MM.1S (cell line): Measurements from ENCODE around the gene MMP23B.
"Not testable (repeated sequence)": the region's sequence is repeated elsewhere in the genome, so short reads cannot be mapped to it uniquely, and the experiment has no call there.

ENCODE experiments used
- DNase-seq: peaks from one replicate; pipeline ENCODE4 v3.0.0-alpha.2; 2015
- H2AFZ ChIP-seq: fragments of 300-600 bp; sonication (generic); 2 replicates; pipeline ENCODE4 v1.6.0; 2016; ENCODE audit warnings: antibody characterized with exemption, low read length
- H3F3A ChIP-seq: fragments of 300-600 bp; sonication (generic); 2 replicates; pipeline ENCODE4 v1.6.1; 2016; ENCODE audit warnings: mild to moderate bottlenecking, antibody characterized with exemption, low read length, moderate library complexity, mixed read lengths; ENCODE audit not compliant: insufficient read depth
- H3K27ac ChIP-seq: fragments of 300-600 bp; sonication (generic); 2 replicates; pipeline ENCODE4 v1.5.1; 2016; ENCODE audit warnings: mild to moderate bottlenecking, low read length
- H3K27me3 ChIP-seq: fragments of 300-600 bp; sonication (generic); replicated peaks from 2 replicates; pipeline ENCODE4 v1.6.0; 2016; ENCODE audit warnings: low read length; ENCODE audit not compliant: insufficient read depth
- H3K36me3 ChIP-seq: fragments of 300-600 bp; sonication (generic); replicated peaks from 2 replicates; pipeline ENCODE4 v1.6.1; 2016; ENCODE audit warnings: mild to moderate bottlenecking, low read length, mixed read lengths; ENCODE audit not compliant: insufficient read depth
- H3K4me1 ChIP-seq: fragments of 300-600 bp; sonication (generic); 2 replicates; pipeline ENCODE4 v1.6.1; 2016; ENCODE audit warnings: low read length, mixed read lengths
- H3K4me2 ChIP-seq: fragments of 300-600 bp; sonication (generic); 2 replicates; pipeline ENCODE4 v1.6.0; 2016; ENCODE audit warnings: low read depth, low read length
- H3K4me3 ChIP-seq: fragments of 300-600 bp; sonication (generic); 2 replicates; pipeline ENCODE4 v1.5.1; 2016; ENCODE audit warnings: low read length, mixed read lengths
- H3K79me2 ChIP-seq: fragments of 300-600 bp; sonication (generic); 2 replicates; pipeline ENCODE4 v1.6.1; 2016; ENCODE audit warnings: mixed run types, low read length, mixed read lengths
- H3K9ac ChIP-seq: fragments of 300-600 bp; sonication (generic); 2 replicates; pipeline ENCODE4 v1.6.1; 2016; ENCODE audit warnings: low read length, mixed read lengths
- H3K9me2 ChIP-seq: fragments of 300-600 bp; sonication (generic); replicated peaks from 2 replicates; pipeline ENCODE4 v1.6.1; 2016; ENCODE audit warnings: mild to moderate bottlenecking, low read length, mixed read lengths; ENCODE audit not compliant: insufficient read depth
- H3K9me3 ChIP-seq: fragments of 300-600 bp; sonication (generic); replicated peaks from 2 replicates; pipeline ENCODE4 v1.6.1; 2016; ENCODE audit warnings: mild to moderate bottlenecking, low read length, mixed read lengths; ENCODE audit not compliant: insufficient read depth
- H4K20me1 ChIP-seq: fragments of 300-600 bp; sonication (generic); 2 replicates; pipeline ENCODE4 v1.6.1; 2016; ENCODE audit warnings: mild to moderate bottlenecking, low read length, moderate library complexity, mixed read lengths; ENCODE audit not compliant: insufficient read depth

Gene MMP23B

DNA sequence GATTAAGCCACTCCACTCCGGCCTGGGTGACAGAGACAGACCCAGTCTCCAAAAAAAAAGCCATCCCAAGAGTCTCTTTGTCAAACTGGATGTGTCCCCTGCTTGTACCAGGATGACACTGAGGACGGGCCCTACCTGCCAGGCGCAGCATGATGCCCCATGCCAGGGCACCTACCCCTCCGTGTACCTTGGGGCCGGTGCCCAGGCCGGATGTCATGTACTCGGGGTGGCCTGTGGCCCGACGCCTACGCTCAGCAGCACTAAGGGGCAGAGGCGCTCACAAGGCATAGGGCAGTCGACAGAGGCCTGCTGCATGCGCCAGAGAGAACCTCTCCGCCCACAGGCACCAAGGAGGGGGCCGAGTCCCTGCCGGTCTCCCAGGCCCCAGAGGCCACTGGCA is 7.4 kb downstream of the MMP23B start:
- not testable (repeated sequence) for H3K9me2 ChIP-seq, H3K9ac ChIP-seq, H3K4me1 ChIP-seq, H3K27ac ChIP-seq, H3K9me3 ChIP-seq, H2AFZ ChIP-seq, H3K27me3 ChIP-seq, H3K79me2 ChIP-seq, H3K36me3 ChIP-seq, H3K4me3 ChIP-seq, H4K20me1 ChIP-seq, H3F3A ChIP-seq, DNase-seq, H3K4me2 ChIP-seq

- not testable (repeated sequence) for H3K36me3 ChIP-seq, H3K27ac ChIP-seq, H3K9me2 ChIP-seq, H3F3A ChIP-seq, H3K9me3 ChIP-seq, DNase-seq, H4K20me1 ChIP-seq, H3K27me3 ChIP-seq, H3K4me2 ChIP-seq, H2AFZ ChIP-seq, H3K79me2 ChIP-seq, H3K4me1 ChIP-seq, H3K4me3 ChIP-seq, H3K9ac ChIP-seq
Measured at GRCh38 chr1:1640081-1640480, 8.1 kb downstream of the MMP23B start.

GRCh38 chr1:1640711-1641461 is 8.9 kb downstream of the MMP23B start:
- H3K27me3 ChIP-seq, H4K20me1 ChIP-seq, DNase-seq, H3K9me2 ChIP-seq, H3K36me3 ChIP-seq, H3K9me3 ChIP-seq, H3K79me2 ChIP-seq, H3K9ac ChIP-seq, H3F3A ChIP-seq, H3K27ac ChIP-seq, H3K4me3 ChIP-seq, H2AFZ ChIP-seq, H3K4me2 ChIP-seq, H3K4me1 ChIP-seq: not testable (repeated sequence)

DNA sequence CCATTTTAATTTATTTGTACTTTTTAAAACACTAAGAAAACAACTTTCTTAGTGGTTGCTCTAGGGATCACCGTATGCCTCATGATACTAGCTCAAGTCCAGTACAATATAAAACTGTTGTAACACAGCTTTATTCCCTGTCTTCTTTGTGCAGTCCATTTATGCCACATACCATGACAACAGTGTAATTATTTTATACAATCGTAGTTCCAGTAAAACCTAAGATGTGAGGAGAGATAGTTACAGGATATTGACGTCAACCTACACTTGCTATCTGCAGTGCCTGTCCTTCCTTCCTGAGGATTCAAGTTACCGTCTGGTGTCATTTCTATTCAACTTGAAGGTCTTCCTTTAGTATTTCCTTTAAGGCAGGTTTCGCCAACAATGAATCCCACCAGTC is 14.4 kb downstream of the MMP23B start:
- not testable (repeated sequence) for H3K79me2 ChIP-seq, H2AFZ ChIP-seq, H3K9me2 ChIP-seq, H3K27me3 ChIP-seq, H3K4me2 ChIP-seq, H3K36me3 ChIP-seq, H3K27ac ChIP-seq, DNase-seq, H3K9ac ChIP-seq, H3K4me1 ChIP-seq, H4K20me1 ChIP-seq, H3F3A ChIP-seq, H3K9me3 ChIP-seq, H3K4me3 ChIP-seq

DNA sequence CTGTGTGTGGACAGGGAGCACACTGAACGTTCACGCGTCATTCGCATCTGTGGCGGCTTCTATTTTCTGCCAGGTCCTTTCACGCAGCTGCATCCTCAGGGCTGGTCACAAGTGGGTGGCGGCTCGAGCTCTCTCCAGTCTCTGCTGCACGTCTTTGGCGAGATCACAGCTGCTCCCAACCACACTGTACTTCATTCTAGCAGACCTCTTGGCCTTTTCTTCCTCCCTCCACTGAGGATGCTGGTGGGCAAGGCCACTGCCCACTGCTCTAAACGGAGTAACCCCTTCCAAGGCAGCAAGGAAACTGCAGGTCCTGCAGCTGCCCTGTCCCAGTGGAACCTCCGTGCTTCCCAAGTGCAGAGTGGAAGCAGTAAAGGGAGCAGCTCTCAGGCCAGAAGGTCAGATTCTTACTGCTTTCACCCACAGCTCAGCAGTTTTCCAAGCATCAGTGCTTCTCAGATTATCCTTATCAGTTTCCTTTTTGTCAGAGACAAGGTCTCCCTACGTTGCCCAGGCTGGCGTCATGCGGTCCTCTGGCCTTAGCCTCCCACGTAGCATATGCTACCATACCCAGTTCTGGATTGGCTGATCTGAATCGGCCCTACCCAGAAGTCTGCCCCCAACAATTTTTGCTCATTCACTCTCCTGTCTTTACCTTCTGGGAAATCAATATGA is 15.7 kb downstream of the MMP23B start:
- not testable (repeated sequence) for H3K9me2 ChIP-seq, H3K27ac ChIP-seq, H3K36me3 ChIP-seq, H3K4me1 ChIP-seq, H3F3A ChIP-seq, H3K4me3 ChIP-seq, H3K79me2 ChIP-seq, H3K27me3 ChIP-seq, DNase-seq, H2AFZ ChIP-seq, H3K4me2 ChIP-seq, H3K9me3 ChIP-seq, H3K9ac ChIP-seq, H4K20me1 ChIP-seq

GRCh38 chr1:1648265-1648664 is 16.3 kb downstream of the MMP23B start:
- H3K27me3 ChIP-seq, H3K9ac ChIP-seq, H3K4me3 ChIP-seq, H3F3A ChIP-seq, H3K36me3 ChIP-seq, H3K4me1 ChIP-seq, H3K9me3 ChIP-seq, H3K4me2 ChIP-seq, H4K20me1 ChIP-seq, H3K27ac ChIP-seq, H3K9me2 ChIP-seq, H3K79me2 ChIP-seq, DNase-seq, H2AFZ ChIP-seq: not testable (repeated sequence)
